Effector CD4-positive, alpha-beta T cell (primary cell): ENCODE measurements around the gene KATNB1.
"Not testable (repeated sequence)": the region's sequence is repeated elsewhere in the genome, so short reads cannot be mapped to it uniquely, and the experiment has no call there.

Source experiments
- DNase-seq: peaks from one replicate; pipeline ENCODE4 v3.0.0-alpha.2; 2020

The KATNB1 gene

GRCh38 chr16:57775661-57776469, 40.3 kb downstream of the KATNB1 start:
- DNase-seq: no peak

GRCh38 chr16:57778658-57779057, 43.1 kb downstream of the KATNB1 start:
- DNase-seq: no peak

GRCh38 chr16:57779836-57780235, 44.3 kb downstream of the KATNB1 start:
- not testable (repeated sequence) for DNase-seq

- DNase-seq: no peak
These were observed 45.8 kb downstream of the KATNB1 start for GRCh38 chr16:57781349-57781740.

- no peak for DNase-seq
These were observed 46.4 kb downstream of the KATNB1 start for GRCh38 chr16:57781741-57782606.

- not testable (repeated sequence) for DNase-seq
These were observed 47.1 kb downstream of the KATNB1 start for GRCh38 chr16:57782607-57783055.

GRCh38 chr16:57783116-57783515, 47.5 kb downstream of the KATNB1 start:
- no peak for DNase-seq

- DNase-seq: no peak
These were observed 48.3 kb downstream of the KATNB1 start for GRCh38 chr16:57783883-57784282.

- no peak for DNase-seq
These were observed 48.8 kb downstream of the KATNB1 start for GRCh38 chr16:57784334-57784733.

GRCh38 chr16:57785385-57785784, 49.8 kb downstream of the KATNB1 start:
- no peak for DNase-seq

- DNase-seq: no peak
These were observed 50.4 kb downstream of the KATNB1 start for GRCh38 chr16:57785924-57786323.

GRCh38 chr16:57786632-57787518, 51.3 kb downstream of the KATNB1 start:
- no peak for DNase-seq

GRCh38 chr16:57787519-57787905, 51.9 kb downstream of the KATNB1 start:
- DNase-seq: no peak

- DNase-seq: no peak
These were observed 52.8 kb downstream of the KATNB1 start for GRCh38 chr16:57788252-57788841.

GRCh38 chr16:57788951-57789350, 53.4 kb downstream of the KATNB1 start:
- no peak for DNase-seq

GRCh38 chr16:57791195-57791892, 55.8 kb downstream of the KATNB1 start:
- no peak for DNase-seq

- no peak for DNase-seq
These were observed 56.4 kb downstream of the KATNB1 start for GRCh38 chr16:57791893-57792461.

- DNase-seq: no peak
These were observed 59.4 kb downstream of the KATNB1 start for GRCh38 chr16:57794849-57795430.

- no peak for DNase-seq
These were observed 59.9 kb downstream of the KATNB1 start for GRCh38 chr16:57795431-57795878.

GRCh38 chr16:57796014-57796413, 60.4 kb downstream of the KATNB1 start:
- DNase-seq: not testable (repeated sequence)

GRCh38 chr16:57797216-57797525, 61.6 kb downstream of the KATNB1 start:
- DNase-seq: no peak
